Smooth muscle cell (in vitro differentiated cells): ENCODE measurements around the gene TTC33. TPM values are rescaled to one million over a fixed set of nuclear protein-coding genes. Genes with fewer than 3 reads are reported as not detected.

Experiments used
- DNase-seq: peaks from one replicate; lab custom pipeline; 2025; ENCODE audit not compliant: unreplicated experiment; lab: John Stamatoyannopoulos, UW
- H2AFZ ChIP-seq: fragments of 200-600 bp; sonication (generic); 2 replicates; pipeline ENCODE4 v1.6.0; 2016; ENCODE audit warnings: antibody characterized with exemption, low read depth, mild to moderate bottlenecking
- H3F3A ChIP-seq: fragments of 200-600 bp; sonication (generic); 2 replicates; pipeline ENCODE4 v1.6.0; 2017; ENCODE audit warnings: antibody characterized with exemption, low read depth
- H3K27ac ChIP-seq: fragments of 200-600 bp; sonication (generic); 2 replicates; pipeline ENCODE4 v1.5.1; 2016; ENCODE audit warnings: low read depth, mild to moderate bottlenecking
- H3K27me3 ChIP-seq: fragments of 200-600 bp; sonication (generic); 2 replicates; pipeline ENCODE4 v1.6.1; 2016; ENCODE audit warnings: low read depth, mild to moderate bottlenecking
- H3K36me3 ChIP-seq: fragments of 200-600 bp; sonication (generic); 2 replicates; pipeline ENCODE4 v1.5.1; 2016; ENCODE audit warnings: low read depth
- H3K4me1 ChIP-seq: fragments of 200-600 bp; sonication (generic); 2 replicates; pipeline ENCODE4 v1.5.1; 2016; ENCODE audit warnings: low read depth
- H3K4me2 ChIP-seq: fragments of 200-600 bp; sonication (generic); 2 replicates; pipeline ENCODE4 v1.6.0; 2016; ENCODE audit warnings: mild to moderate bottlenecking
- H3K4me3 ChIP-seq: fragments of 200-600 bp; sonication (generic); 2 replicates; pipeline ENCODE4 v1.5.1; 2016; ENCODE audit warnings: mild to moderate bottlenecking
- H3K79me2 ChIP-seq: fragments of 200-600 bp; sonication (generic); 2 replicates; pipeline ENCODE4 v1.6.0; 2016; ENCODE audit warnings: low read depth, mild to moderate bottlenecking
- H3K9ac ChIP-seq: fragments of 200-600 bp; sonication (generic); 2 replicates; pipeline ENCODE4 v1.6.0; 2016; ENCODE audit warnings: low read depth
- H3K9me3 ChIP-seq: fragments of 200-600 bp; sonication (generic); replicated peaks from 2 replicates; pipeline ENCODE4 v1.5.1; 2016; ENCODE audit warnings: low read depth
- H4K20me1 ChIP-seq: fragments of 200-600 bp; sonication (generic); 2 replicates; pipeline ENCODE4 v1.6.0; 2016; ENCODE audit warnings: low read depth
- WGBS: methylation state at CpG from one replicate; pipeline ENCODE4 v1.1.7; 2016; ENCODE audit warnings: low lambda C conversion rate; 5-methylcytosine and 5-hydroxymethylcytosine counted together
- polyA plus RNA-seq: library from polyadenylated mRNA; unstranded; fragments of >200 nt; fragmentation: Nextera tagmentation; extraction: Ambion mirVana; gene quantifications from 2 replicates; pipeline ENCODE4 v1.2.1, GENCODE V29; 2016
- total RNA-seq: library from RNA; depleted of rRNA; stranded (reverse); fragments of >200 nt; gene quantifications from 2 replicates; pipeline ENCODE4 v1.2.3, GENCODE V29; 2014
- TF ChIP-seq, protein P1 (sequence below): fragments of 200-600 bp; sonication (generic); IDR thresholded peaks from 2 replicates; pipeline ENCODE4 v1.5.1; 2017; ENCODE audit warnings: borderline replicate concordance, mild to moderate bottlenecking, antibody characterized with exemption; ENCODE audit not compliant: insufficient read depth, poor library complexity, severe bottlenecking

Gene TTC33
- total and polyA plus RNA-seq, 2 experiments from 2014 or later: 13.1 to 22.1 TPM

DNA sequence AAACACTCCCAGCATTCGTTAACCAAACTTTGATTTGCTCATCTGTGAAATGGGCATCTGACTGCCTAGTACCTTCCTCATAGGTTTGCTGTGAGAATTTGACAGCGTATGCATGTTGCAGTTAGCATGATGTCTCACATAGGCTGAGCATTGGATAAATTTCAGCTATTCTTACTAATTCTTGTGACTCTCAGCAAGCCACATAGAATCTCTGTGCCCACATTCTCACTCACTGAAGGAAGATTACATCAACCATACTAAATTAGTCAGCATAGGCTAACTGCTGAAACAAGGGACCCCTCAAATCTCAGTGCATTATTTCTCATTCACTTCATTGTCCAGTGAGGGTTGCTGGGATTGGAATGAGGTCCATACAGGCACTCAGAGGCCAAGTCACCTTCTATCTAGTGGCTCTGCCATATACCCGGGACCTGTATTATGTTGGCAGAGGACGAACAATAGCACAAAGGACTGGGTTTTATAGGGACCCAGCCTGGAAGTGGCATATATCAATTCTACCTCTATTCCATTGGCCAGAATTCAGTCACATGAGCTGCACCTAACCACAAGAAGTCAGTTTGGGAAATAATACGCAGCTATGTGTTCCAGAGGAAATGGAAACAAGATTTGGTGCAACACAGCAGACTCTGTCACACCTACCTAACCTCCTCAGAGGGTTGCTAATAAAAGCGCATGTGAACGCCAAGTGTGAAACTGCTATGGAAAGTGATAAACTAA is 80.2 kb downstream of the TTC33 start:
- H4K20me1 ChIP-seq: no peaks in the 10 kb centered on the region
- no peaks in the 10 kb centered on the region for H3K9me3 ChIP-seq
- TF ChIP-seq, protein P1, sequence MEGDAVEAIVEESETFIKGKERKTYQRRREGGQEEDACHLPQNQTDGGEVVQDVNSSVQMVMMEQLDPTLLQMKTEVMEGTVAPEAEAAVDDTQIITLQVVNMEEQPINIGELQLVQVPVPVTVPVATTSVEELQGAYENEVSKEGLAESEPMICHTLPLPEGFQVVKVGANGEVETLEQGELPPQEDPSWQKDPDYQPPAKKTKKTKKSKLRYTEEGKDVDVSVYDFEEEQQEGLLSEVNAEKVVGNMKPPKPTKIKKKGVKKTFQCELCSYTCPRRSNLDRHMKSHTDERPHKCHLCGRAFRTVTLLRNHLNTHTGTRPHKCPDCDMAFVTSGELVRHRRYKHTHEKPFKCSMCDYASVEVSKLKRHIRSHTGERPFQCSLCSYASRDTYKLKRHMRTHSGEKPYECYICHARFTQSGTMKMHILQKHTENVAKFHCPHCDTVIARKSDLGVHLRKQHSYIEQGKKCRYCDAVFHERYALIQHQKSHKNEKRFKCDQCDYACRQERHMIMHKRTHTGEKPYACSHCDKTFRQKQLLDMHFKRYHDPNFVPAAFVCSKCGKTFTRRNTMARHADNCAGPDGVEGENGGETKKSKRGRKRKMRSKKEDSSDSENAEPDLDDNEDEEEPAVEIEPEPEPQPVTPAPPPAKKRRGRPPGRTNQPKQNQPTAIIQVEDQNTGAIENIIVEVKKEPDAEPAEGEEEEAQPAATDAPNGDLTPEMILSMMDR: no peak
- peaks cover 14% of the 10 kb centered on the region for H3K4me1 ChIP-seq
- no peak overlapping the region for H3K4me3 ChIP-seq
- H3K79me2 ChIP-seq: no peaks in the 10 kb centered on the region
- 95% methylated on average over 7 of the region's 7 CpGs for WGBS
- H3F3A ChIP-seq: no peaks in the 10 kb centered on the region
- DNase-seq: no peak
- H2AFZ ChIP-seq: no peak overlapping the region
- no peak overlapping the region for H3K4me2 ChIP-seq
- H3K27me3 ChIP-seq: peaks cover 62% of the 10 kb centered on the region
- no peaks in the 10 kb centered on the region for H3K36me3 ChIP-seq
- H3K9ac ChIP-seq: no peak overlapping the region
- no peak overlapping the region for H3K27ac ChIP-seq

DNA sequence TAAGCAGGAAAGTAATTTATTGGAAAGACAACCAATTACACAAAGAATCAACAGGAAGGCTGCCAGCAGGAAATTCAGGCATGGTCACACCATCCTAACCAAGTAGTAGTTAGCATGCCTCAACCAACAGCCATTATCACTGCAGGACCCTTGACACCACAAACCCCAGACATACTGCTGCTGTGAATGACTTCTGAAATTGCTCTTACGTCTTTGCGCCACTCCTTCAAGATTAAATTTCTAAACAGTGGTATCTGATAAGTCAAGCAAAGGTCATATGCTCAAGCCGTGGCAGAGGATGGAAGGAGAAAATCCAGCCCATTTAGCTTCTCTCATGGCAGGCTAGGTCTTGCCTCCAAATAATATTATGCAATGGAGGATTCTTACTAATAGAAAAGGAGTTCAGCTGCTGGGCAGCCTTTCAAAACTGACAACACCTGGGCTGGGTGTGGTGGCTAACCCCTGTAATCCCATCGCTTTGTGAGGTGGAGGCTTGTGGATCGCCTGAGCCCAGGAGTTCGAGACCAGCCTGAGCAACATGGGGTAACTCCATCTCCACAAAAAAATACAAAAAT is 81.0 kb downstream of the TTC33 start:
- Histone ChIP-seq H3K4me3 (no peak overlapping the region), H2AFZ (no peak overlapping the region), H3K9me3 (no peaks in the 10 kb centered on the region), H3K79me2 (no peaks in the 10 kb centered on the region), H3K4me1 (peaks cover 7% of the 10 kb centered on the region), H3K27me3 (peaks cover 63% of the 10 kb centered on the region), H3K27ac (no peak overlapping the region), H4K20me1 (no peaks in the 10 kb centered on the region), H3K4me2 (no peak overlapping the region), H3K9ac (no peak overlapping the region), H3F3A (no peaks in the 10 kb centered on the region), H3K36me3 (no peaks in the 10 kb centered on the region)
- DNase-seq: no peak
- TF ChIP-seq, protein P1: no peak
- WGBS: 90% methylated on average over 6 of the region's 6 CpGs

DNA sequence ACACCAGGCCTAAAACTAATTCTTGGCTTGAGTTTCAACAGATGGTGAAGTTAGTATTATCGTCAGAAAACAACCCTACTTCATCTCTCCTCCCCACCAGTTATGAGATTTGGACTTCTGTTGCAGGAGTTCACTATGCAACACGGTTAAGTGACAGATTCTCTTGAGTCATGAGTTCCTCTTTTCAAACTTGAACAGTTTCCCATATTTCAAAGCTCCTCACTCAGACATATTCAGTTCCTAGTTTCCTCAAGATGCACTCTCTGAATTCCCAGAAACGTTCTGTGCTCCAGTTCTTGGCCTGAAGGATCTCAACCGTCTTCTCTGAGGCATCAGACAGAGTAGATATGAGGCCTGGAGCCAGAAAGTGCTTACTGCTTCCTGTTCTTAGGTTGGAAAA is 83.3 kb downstream of the TTC33 start:
- Histone ChIP-seq H3K36me3 (no peaks in the 10 kb centered on the region), H3K4me2 (no peak overlapping the region), H3K27me3 (peaks cover 71% of the 10 kb centered on the region), H3F3A (no peaks in the 10 kb centered on the region), H3K79me2 (no peaks in the 10 kb centered on the region), H3K27ac (no peak overlapping the region), H3K9ac (no peak overlapping the region), H3K4me3 (no peak overlapping the region), H3K9me3 (no peaks in the 10 kb centered on the region), H4K20me1 (no peaks in the 10 kb centered on the region), H2AFZ (no peak overlapping the region), H3K4me1 (no peaks in the 10 kb centered on the region)
- WGBS: 81% methylated on average over 4 of the region's 4 CpGs
- TF ChIP-seq, protein P1: no peak
- no peak for DNase-seq
